Muscle of leg (tissue), 11 donors: ENCODE results near the gene DYNC1H1. TPM values are rescaled to one million over a fixed set of nuclear protein-coding genes. Genes with fewer than 3 reads are reported as not detected.
"Not testable (repeated sequence)": the region's sequence is repeated elsewhere in the genome, so short reads cannot be mapped to it uniquely, and the experiment has no call there.

Experiments
- DNase-seq: peaks from one replicate; pipeline ENCODE4 v3.0.0; 2013
- H3K27ac ChIP-seq: one replicate; pipeline ENCODE4 v1.5.1; 2013; ENCODE audit warnings: mild to moderate bottlenecking, low read length, control low read depth
- H3K27me3 ChIP-seq: one replicate; pipeline ENCODE4 v1.6.1; 2013; ENCODE audit warnings: low read length; ENCODE audit not compliant: control insufficient read depth, insufficient read depth
- H3K36me3 ChIP-seq: one replicate; pipeline ENCODE4 v1.6.1; 2013; ENCODE audit warnings: low read length; ENCODE audit not compliant: control insufficient read depth, insufficient read depth
- H3K4me1 ChIP-seq: one replicate; pipeline ENCODE4 v1.6.1; 2013; ENCODE audit warnings: low read length; ENCODE audit not compliant: control insufficient read depth, insufficient read depth
- H3K4me3 ChIP-seq: one replicate; pipeline ENCODE4 v1.5.1; 2013; ENCODE audit warnings: low read length, control low read depth
- H3K9me3 ChIP-seq: replicated peaks from 2 replicates; pipeline ENCODE4 v1.6.1; 2013; ENCODE audit warnings: low read depth, low read length; ENCODE audit not compliant: control insufficient read depth
- WGBS: methylation state at CpG from one replicate; pipeline ENCODE4 v1.1.5; 2013; ENCODE audit warnings: missing lambda C conversion rate; ENCODE audit not compliant: insufficient coverage; 5-methylcytosine and 5-hydroxymethylcytosine counted together
- polyA plus RNA-seq, 8 donors: library from polyadenylated mRNA; unstranded; fragments of 120-200 nt; gene quantifications; one replicate each; pipeline versions ENCODE4 v1.2.1 to v1.2.3, GENCODE V29; 2013; ENCODE audit warnings: inconsistent platforms in 1 of 8, low replicate concordance in 1 of 8; ENCODE audit not compliant: insufficient read length in 8 of 8, insufficient read depth in 1 of 8
- total RNA-seq: library from RNA; stranded (reverse); fragments of 120-200 nt; gene quantifications from one replicate; pipeline ENCODE4 v1.2.4, GENCODE V29; 2013

The DYNC1H1 gene
- total and polyA plus RNA-seq, 9 donors = 205 to 348 (median 264) TPM

DNA sequence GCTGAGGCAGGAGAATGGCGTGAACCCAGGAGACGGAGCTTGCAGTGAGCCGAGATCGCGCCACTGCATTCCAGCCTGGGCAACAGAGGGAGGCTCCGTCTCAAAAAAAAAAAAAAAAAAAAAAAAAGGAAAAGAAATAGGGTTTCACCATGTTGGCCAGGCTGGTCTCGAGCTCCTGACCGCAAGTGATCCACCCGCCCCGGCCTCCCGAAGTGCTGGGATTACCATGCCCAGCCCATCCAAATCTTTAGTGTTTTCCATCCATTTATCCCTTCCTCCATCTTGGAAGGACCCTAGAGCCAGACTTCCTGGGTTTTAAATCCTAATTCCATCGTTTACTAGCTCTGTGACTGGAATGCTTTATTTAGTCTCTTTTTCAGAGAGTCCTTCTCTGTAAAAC is 20.5 kb downstream of the DYNC1H1 start:
- H3K4me1 ChIP-seq, H3K27me3 ChIP-seq, H3K27ac ChIP-seq, H3K4me3 ChIP-seq, H3K9me3 ChIP-seq, DNase-seq: not testable (repeated sequence)
- H3K36me3 ChIP-seq = peaks cover 70% of the 10 kb centered on the region
- WGBS = 100% methylated on average over 1 of the region's 12 CpGs

- H3K4me3 ChIP-seq = no peak overlapping the region
- 95% methylated on average over 16 of the region's 16 CpGs for WGBS
Measured at GRCh38 chr14:101985957-101986356, 21.6 kb downstream of the DYNC1H1 start.

GRCh38 chr14:101986953-101987352 is 22.6 kb downstream of the DYNC1H1 start:
- 100% methylated on average over 3 of the region's 7 CpGs for WGBS
- Histone ChIP-seq H3K27me3 (no peaks in the 10 kb centered on the region), H3K4me1 (no peaks in the 10 kb centered on the region), H3K27ac (no peak overlapping the region), H3K9me3 (no peaks in the 10 kb centered on the region), H3K36me3 (peaks cover 77% of the 10 kb centered on the region), H3K4me3 (no peak overlapping the region)
- no peak for DNase-seq

More at GRCh38 chr14:101985957-101986356, 21.6 kb downstream of the DYNC1H1 start:
- Histone ChIP-seq H3K9me3 (no peaks in the 10 kb centered on the region), H3K4me1 (no peaks in the 10 kb centered on the region), H3K27ac (no peak overlapping the region), H3K27me3 (no peaks in the 10 kb centered on the region), H3K36me3 (peaks cover 76% of the 10 kb centered on the region)
- DNase-seq = no peak

DNA sequence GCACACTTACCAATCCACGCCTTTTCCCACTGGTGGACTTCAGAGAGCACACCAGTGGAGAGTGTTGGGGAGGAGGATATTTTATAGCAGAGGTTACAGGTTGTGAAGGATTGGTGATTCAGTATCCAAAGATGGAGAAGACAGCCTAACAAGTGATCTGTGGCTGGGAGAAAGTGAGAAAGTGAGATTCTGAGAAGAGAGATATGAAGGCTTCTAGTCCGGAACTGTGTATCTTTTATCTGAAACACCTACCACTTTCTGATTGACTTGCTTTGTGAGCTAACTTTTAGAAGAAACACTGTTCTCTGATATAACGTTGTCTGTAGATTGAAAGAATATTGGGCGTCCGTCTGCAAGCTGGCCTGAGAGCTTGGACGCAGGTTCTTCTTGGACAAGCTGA is 24.0 kb downstream of the DYNC1H1 start:
- H3K27ac ChIP-seq = no peak overlapping the region
- H3K4me3 ChIP-seq = no peak overlapping the region
- H3K36me3 ChIP-seq = peaks cover 80% of the 10 kb centered on the region
- no peaks in the 10 kb centered on the region for H3K9me3 ChIP-seq
- WGBS = 95% methylated on average over 4 of the region's 6 CpGs
- no peak for DNase-seq
- no peaks in the 10 kb centered on the region for H3K27me3 ChIP-seq
- no peaks in the 10 kb centered on the region for H3K4me1 ChIP-seq

DNA sequence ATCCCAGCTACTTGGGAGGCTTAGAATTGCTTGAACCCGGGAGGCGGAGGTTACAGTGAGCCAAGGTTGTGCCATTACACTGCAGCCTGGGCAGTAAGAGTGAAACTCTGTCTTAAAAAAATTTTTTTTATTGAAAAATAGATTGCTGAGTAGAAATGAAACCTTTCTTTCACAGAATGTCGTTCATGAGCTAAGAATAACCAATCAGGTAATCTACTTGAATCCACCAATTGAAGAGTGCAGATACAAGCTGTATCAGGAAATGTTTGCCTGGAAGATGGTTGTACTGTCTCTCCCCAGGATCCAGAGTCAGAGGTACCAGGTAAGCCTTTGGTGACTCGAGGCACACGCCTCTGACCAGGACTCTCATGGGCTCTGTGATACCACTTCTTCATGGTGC is 27.0 kb downstream of the DYNC1H1 start:
- no peak for DNase-seq
- Histone ChIP-seq H3K4me1 (no peaks in the 10 kb centered on the region), H3K27ac (no peak overlapping the region), H3K36me3 (peaks cover 86% of the 10 kb centered on the region), H3K9me3 (no peaks in the 10 kb centered on the region), H3K27me3 (no peaks in the 10 kb centered on the region), H3K4me3 (no peak overlapping the region)
- 100% methylated on average over 2 of the region's 5 CpGs for WGBS

DNA sequence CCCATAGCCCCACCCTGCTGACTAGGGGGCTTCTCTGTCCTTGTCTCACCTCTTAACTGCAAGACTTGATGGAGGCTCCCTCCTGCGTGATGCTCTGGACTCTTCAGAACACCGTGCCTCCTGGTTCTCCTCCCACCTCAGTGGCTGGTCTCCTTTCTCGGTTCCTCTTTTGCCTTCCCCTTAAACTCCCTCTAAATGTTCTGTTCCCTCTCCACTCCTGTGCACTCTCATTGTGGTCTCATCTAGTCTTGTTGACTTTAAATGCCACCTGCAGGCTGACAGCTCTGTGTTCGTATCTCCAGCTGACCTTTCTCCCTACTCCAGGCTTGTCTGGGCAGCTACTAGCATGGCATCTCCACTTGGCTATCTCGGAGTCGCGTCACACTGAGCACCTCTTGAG is 28.3 kb downstream of the DYNC1H1 start:
- Histone ChIP-seq H3K27me3 (no peaks in the 10 kb centered on the region), H3K4me3 (no peak overlapping the region), H3K27ac (no peak overlapping the region), H3K36me3 (peaks cover 86% of the 10 kb centered on the region), H3K4me1 (no peaks in the 10 kb centered on the region), H3K9me3 (no peaks in the 10 kb centered on the region)
- 89% methylated on average over 7 of the region's 7 CpGs for WGBS
- DNase-seq = no peak

GRCh38 chr14:101997429-101998336 is 33.3 kb downstream of the DYNC1H1 start:
- H3K4me3 ChIP-seq = no peak overlapping the region
- peaks cover 84% of the 10 kb centered on the region for H3K36me3 ChIP-seq
- 88% methylated on average over 12 of the region's 18 CpGs for WGBS
- DNase-seq = no peak
- H3K9me3 ChIP-seq = no peaks in the 10 kb centered on the region
- no peaks in the 10 kb centered on the region for H3K27me3 ChIP-seq
- H3K4me1 ChIP-seq = no peaks in the 10 kb centered on the region
- H3K27ac ChIP-seq = no peak overlapping the region

DNA sequence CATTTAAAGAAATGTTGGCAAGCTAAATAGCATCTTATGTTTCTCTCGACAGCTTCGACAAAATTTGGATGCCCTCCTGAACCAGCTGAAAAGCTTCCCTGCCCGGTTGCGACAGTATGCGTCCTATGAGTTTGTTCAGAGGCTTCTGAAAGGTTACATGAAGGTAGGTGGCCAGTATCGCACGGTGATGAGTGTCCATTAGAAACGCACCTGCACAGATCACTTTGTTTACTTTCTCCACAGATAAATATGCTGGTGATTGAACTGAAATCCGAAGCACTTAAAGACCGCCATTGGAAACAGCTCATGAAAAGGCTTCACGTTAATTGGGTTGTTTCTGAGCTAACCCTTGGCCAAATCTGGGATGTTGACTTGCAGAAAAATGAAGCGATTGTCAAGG is 36.5 kb downstream of the DYNC1H1 start:
- WGBS = 98% methylated on average over 5 of the region's 12 CpGs
- H3K27me3 ChIP-seq = no peaks in the 10 kb centered on the region

DNA sequence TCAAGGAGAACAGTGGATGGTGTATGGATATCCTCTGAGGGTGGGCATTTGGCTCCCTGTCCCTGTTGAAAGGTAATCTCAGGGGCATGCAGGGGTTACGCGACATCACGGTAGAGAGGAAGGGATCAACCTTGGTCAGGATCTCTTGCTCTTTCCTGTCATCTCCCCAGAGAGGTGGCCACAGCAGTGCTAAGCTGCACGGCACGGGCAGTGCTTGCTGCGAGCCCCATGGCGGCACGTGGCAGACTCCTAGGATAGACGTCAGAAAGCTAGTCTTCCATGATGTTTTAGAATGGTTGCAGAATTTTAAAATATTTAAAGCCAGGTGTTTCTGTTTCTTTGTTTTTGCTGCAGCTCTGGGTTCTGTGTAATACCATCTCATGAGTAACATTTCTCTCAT is 41.0 kb downstream of the DYNC1H1 start:
- DNase-seq = no peak
- Histone ChIP-seq H3K4me1 (no peaks in the 10 kb centered on the region), H3K27me3 (no peaks in the 10 kb centered on the region), H3K36me3 (peaks cover 92% of the 10 kb centered on the region), H3K4me3 (no peak overlapping the region), H3K9me3 (no peaks in the 10 kb centered on the region), H3K27ac (no peak overlapping the region)
- WGBS = 82% methylated on average over 9 of the region's 9 CpGs

More for the DNA sequence above, 36.5 kb downstream of the DYNC1H1 start:
- H3K4me3 ChIP-seq = no peak overlapping the region
- no peak overlapping the region for H3K27ac ChIP-seq
- no peak for DNase-seq
- H3K9me3 ChIP-seq = no peaks in the 10 kb centered on the region
- H3K4me1 ChIP-seq = no peaks in the 10 kb centered on the region
- peaks cover 87% of the 10 kb centered on the region for H3K36me3 ChIP-seq

DNA sequence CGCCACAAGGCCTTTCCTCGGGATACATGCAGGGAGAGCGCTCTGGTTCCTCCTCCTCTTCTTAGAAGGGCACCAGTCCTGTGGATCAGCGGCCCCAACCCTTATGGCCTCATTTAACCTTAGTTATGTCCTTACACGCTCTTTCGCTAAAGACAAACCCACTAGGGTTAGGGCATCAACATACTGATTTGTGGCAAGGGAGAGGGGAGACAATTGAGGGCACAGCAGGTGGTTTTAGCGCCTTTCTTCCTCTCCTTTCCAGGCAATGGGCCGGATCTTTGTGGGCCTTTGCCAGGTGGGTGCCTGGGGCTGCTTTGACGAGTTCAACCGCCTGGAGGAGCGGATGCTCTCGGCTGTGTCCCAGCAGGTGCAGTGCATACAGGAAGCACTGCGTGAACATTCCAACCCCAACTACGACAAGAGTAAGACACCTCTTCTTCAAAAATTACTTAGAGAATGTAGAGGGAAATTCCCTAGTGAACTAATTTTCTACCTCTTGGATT is 43.6 kb downstream of the DYNC1H1 start:
- 93% methylated on average over 3 of the region's 14 CpGs for WGBS
- no peak overlapping the region for H3K27ac ChIP-seq
- H3K27me3 ChIP-seq = no peaks in the 10 kb centered on the region
- DNase-seq = no peak
- H3K4me3 ChIP-seq = no peak overlapping the region
- H3K4me1 ChIP-seq = no peaks in the 10 kb centered on the region
- no peaks in the 10 kb centered on the region for H3K9me3 ChIP-seq
- H3K36me3 ChIP-seq = peaks cover 96% of the 10 kb centered on the region
